Measurements from ENCODE around the gene PHRF1. TPM values are rescaled to one million over a fixed set of nuclear protein-coding genes. Genes with fewer than 3 reads are reported as not detected.
"Not testable (repeated sequence)": the region's sequence is repeated elsewhere in the genome, so short reads cannot be mapped to it uniquely, and the experiment has no call there.

PHRF1 gene
- polyA plus RNA-seq, 1 donor from 2014 or later = 8.5 TPM

- not testable (repeated sequence) for H3K79me2 ChIP-seq (replicated peaks; ENCODE audit: insufficient read depth, low read length); H3K9me2 ChIP-seq (ENCODE audit: insufficient read depth, low read length); H3K36me3 ChIP-seq (ENCODE audit: insufficient read depth, low read length); H3K4me2 ChIP-seq (ENCODE audit: low read length); H3K27ac ChIP-seq (ENCODE audit: low read length); H2AFZ ChIP-seq (ENCODE audit: low read depth, low read length); H3F3A ChIP-seq (ENCODE audit: insufficient read depth, low read length, poor library complexity, severe bottlenecking); H3K4me3 ChIP-seq (ENCODE audit: low read length); H3K27me3 ChIP-seq (ENCODE audit: insufficient read depth, low read depth, low read length); H4K20me1 ChIP-seq (ENCODE audit: insufficient read depth); H3K9me3 ChIP-seq (ENCODE audit: low read length); H3K9ac ChIP-seq (ENCODE audit: low read length)
Measured at GRCh38 chr11:653136-653535, 76.9 kb downstream of the PHRF1 start.

GRCh38 chr11:653837-654236 is 77.6 kb downstream of the PHRF1 start:
- TF ChIP-seq, protein P1, sequence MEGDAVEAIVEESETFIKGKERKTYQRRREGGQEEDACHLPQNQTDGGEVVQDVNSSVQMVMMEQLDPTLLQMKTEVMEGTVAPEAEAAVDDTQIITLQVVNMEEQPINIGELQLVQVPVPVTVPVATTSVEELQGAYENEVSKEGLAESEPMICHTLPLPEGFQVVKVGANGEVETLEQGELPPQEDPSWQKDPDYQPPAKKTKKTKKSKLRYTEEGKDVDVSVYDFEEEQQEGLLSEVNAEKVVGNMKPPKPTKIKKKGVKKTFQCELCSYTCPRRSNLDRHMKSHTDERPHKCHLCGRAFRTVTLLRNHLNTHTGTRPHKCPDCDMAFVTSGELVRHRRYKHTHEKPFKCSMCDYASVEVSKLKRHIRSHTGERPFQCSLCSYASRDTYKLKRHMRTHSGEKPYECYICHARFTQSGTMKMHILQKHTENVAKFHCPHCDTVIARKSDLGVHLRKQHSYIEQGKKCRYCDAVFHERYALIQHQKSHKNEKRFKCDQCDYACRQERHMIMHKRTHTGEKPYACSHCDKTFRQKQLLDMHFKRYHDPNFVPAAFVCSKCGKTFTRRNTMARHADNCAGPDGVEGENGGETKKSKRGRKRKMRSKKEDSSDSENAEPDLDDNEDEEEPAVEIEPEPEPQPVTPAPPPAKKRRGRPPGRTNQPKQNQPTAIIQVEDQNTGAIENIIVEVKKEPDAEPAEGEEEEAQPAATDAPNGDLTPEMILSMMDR (IDR thresholded peaks at IDR 0.05; ENCODE audit: poor library complexity, severe bottlenecking) = no peak
- TF ChIP-seq, protein P2, sequence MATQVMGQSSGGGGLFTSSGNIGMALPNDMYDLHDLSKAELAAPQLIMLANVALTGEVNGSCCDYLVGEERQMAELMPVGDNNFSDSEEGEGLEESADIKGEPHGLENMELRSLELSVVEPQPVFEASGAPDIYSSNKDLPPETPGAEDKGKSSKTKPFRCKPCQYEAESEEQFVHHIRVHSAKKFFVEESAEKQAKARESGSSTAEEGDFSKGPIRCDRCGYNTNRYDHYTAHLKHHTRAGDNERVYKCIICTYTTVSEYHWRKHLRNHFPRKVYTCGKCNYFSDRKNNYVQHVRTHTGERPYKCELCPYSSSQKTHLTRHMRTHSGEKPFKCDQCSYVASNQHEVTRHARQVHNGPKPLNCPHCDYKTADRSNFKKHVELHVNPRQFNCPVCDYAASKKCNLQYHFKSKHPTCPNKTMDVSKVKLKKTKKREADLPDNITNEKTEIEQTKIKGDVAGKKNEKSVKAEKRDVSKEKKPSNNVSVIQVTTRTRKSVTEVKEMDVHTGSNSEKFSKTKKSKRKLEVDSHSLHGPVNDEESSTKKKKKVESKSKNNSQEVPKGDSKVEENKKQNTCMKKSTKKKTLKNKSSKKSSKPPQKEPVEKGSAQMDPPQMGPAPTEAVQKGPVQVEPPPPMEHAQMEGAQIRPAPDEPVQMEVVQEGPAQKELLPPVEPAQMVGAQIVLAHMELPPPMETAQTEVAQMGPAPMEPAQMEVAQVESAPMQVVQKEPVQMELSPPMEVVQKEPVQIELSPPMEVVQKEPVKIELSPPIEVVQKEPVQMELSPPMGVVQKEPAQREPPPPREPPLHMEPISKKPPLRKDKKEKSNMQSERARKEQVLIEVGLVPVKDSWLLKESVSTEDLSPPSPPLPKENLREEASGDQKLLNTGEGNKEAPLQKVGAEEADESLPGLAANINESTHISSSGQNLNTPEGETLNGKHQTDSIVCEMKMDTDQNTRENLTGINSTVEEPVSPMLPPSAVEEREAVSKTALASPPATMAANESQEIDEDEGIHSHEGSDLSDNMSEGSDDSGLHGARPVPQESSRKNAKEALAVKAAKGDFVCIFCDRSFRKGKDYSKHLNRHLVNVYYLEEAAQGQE (IDR thresholded peaks at IDR 0.05; ENCODE audit: borderline replicate concordance) = no peak
- TF ChIP-seq SMC3 (conservative IDR thresholded peaks at IDR 0.05; ENCODE audit: poor library complexity) = no peak
- TF ChIP-seq EP300 (conservative IDR thresholded peaks at IDR 0.05; ENCODE audit: poor library complexity, severe bottlenecking) = no peak
- no peak for TF ChIP-seq RAD21 (conservative IDR thresholded peaks at IDR 0.05)
- TF ChIP-seq POLR2AphosphoS5 (IDR thresholded peaks at IDR 0.05) = no peak
- no peak for TF ChIP-seq MXI1 (conservative IDR thresholded peaks at IDR 0.05; ENCODE audit: poor library complexity, severe bottlenecking)
- no peak for TF ChIP-seq EZH2 (IDR thresholded peaks at IDR 0.05; ENCODE audit: borderline replicate concordance, insufficient read depth, low read length, poor library complexity, severe bottlenecking)
- TF ChIP-seq TAF1 (IDR thresholded peaks at IDR 0.05; ENCODE audit: low read depth) = no peak
- Histone ChIP-seq H3K27ac (ENCODE audit: low read length) (no peak overlapping the region), H3K27me3 (ENCODE audit: insufficient read depth, low read depth, low read length) (no peaks in the 10 kb centered on the region)

DNA sequence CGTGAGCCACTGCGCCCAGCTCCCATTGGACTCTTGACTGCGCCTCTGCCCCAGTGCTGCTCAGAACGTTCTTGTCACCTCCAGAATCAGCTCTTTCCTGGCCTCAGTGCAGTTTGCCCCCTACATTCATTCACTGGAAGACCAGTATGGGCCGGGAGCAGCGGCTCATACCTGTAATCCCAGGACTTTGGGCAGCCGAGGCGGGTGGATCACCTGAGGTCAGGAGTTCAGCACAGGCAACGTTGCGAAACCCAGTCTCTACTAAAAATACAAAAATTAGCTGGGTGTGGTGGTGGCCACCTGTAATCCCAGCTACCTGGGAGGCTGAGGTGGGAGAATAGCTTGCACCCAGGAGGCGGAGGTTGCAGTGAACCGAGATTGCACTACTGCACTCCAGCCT is 78.2 kb downstream of the PHRF1 start:
- not testable (repeated sequence) for H2AFZ ChIP-seq (ENCODE audit: low read depth, low read length); H3K79me2 ChIP-seq (replicated peaks; ENCODE audit: insufficient read depth, low read length); H3K9ac ChIP-seq (ENCODE audit: low read length); H3K9me3 ChIP-seq (ENCODE audit: low read length); H3K4me2 ChIP-seq (ENCODE audit: low read length); H3K36me3 ChIP-seq (ENCODE audit: insufficient read depth, low read length); H3K9me2 ChIP-seq (ENCODE audit: insufficient read depth, low read length); H3K4me3 ChIP-seq (ENCODE audit: low read length); H3K27me3 ChIP-seq (ENCODE audit: insufficient read depth, low read depth, low read length); H4K20me1 ChIP-seq (ENCODE audit: insufficient read depth); H3K27ac ChIP-seq (ENCODE audit: low read length); H3F3A ChIP-seq (ENCODE audit: insufficient read depth, low read length, poor library complexity, severe bottlenecking)

More at GRCh38 chr11:653837-654236, 77.6 kb downstream of the PHRF1 start:
- Histone ChIP-seq H3K36me3 (ENCODE audit: insufficient read depth, low read length) (no peaks in the 10 kb centered on the region), H4K20me1 (ENCODE audit: insufficient read depth) (no peaks in the 10 kb centered on the region), H2AFZ (ENCODE audit: low read depth, low read length) (no peak overlapping the region), H3K9ac (ENCODE audit: low read length) (no peak overlapping the region), H3K4me3 (ENCODE audit: low read length) (no peak overlapping the region), H3K4me2 (ENCODE audit: low read length) (no peak overlapping the region), H3K9me2 (ENCODE audit: insufficient read depth, low read length) (no peaks in the 10 kb centered on the region), H3K79me2 (replicated peaks; ENCODE audit: insufficient read depth, low read length) (no peaks in the 10 kb centered on the region), H3F3A (ENCODE audit: insufficient read depth, low read length, poor library complexity, severe bottlenecking) (no peaks in the 10 kb centered on the region), H3K9me3 (ENCODE audit: low read length) (no peaks in the 10 kb centered on the region)
